ENCODE results near the gene ETV4.

Gene ETV4

GRCh38 chr17:43573579-43574321, 27.6 kb upstream of the ETV4 start:
- no peaks in the 10 kb centered on the region for H3K27me3 ChIP-seq (ENCODE audit: insufficient read depth, poor library complexity, severe bottlenecking)
- no peak for DNase-seq (ENCODE audit: low read depth in 1 of 2, low spot score in 1 of 2)
- no peak overlapping the region for H3K4me3 ChIP-seq (replicated peaks; ENCODE audit: insufficient read depth, low read length)
- no peak overlapping the region for H3K27ac ChIP-seq (replicated peaks)
- TF ChIP-seq REST (IDR thresholded peaks at IDR 0.05; ENCODE audit: insufficient replicate concordance, low read depth) = no peak

GRCh38 chr17:43572368-43572980, 26.3 kb upstream of the ETV4 start:
- no peak for TF ChIP-seq POLR2AphosphoS5 (IDR thresholded peaks at IDR 0.05; ENCODE audit: low read depth)
- no peak for TF ChIP-seq REST (IDR thresholded peaks at IDR 0.05; ENCODE audit: insufficient replicate concordance, low read depth)
- TF ChIP-seq GABPA (IDR thresholded peaks at IDR 0.05; ENCODE audit: low read depth) = no peak
- no peak for TF ChIP-seq SPI1 (IDR thresholded peaks at IDR 0.05; ENCODE audit: borderline replicate concordance, low read depth)
- no peak for TF ChIP-seq CTCF (IDR thresholded peaks at IDR 0.05; ENCODE audit: insufficient read depth, low read length)
- H3K27me3 ChIP-seq (ENCODE audit: insufficient read depth, poor library complexity, severe bottlenecking) = no peaks in the 10 kb centered on the region
- H3K4me3 ChIP-seq (replicated peaks; ENCODE audit: insufficient read depth, low read length) = no peak overlapping the region
- DNase-seq (ENCODE audit: low read depth in 1 of 2, low spot score in 1 of 2) = no peak
- no peak overlapping the region for H3K27ac ChIP-seq (replicated peaks)

- Histone ChIP-seq H3K4me3 (replicated peaks; ENCODE audit: insufficient read depth, low read length) (no peak overlapping the region), H3K27ac (replicated peaks) (no peak overlapping the region), H3K27me3 (ENCODE audit: insufficient read depth, poor library complexity, severe bottlenecking) (no peaks in the 10 kb centered on the region)
- DNase-seq (ENCODE audit: low read depth in 1 of 2, low spot score in 1 of 2) = no peak
- TF ChIP-seq REST (IDR thresholded peaks at IDR 0.05; ENCODE audit: insufficient replicate concordance, low read depth) (no peak), GABPA (IDR thresholded peaks at IDR 0.05; ENCODE audit: low read depth) (no peak), CTCF (IDR thresholded peaks at IDR 0.05; ENCODE audit: insufficient read depth, low read length) (no peak), POLR2AphosphoS5 (IDR thresholded peaks at IDR 0.05; ENCODE audit: low read depth) (no peak), SPI1 (IDR thresholded peaks at IDR 0.05; ENCODE audit: borderline replicate concordance, low read depth) (no peak)
Observed at GRCh38 chr17:43570518-43570928, 24.4 kb upstream of the ETV4 start.
